ENCODE results near the gene SKI.
A peak's percentile ranks its signal among the peaks of the same experiment; 100 is the strongest.

Gene SKI

GRCh38 chr1:2188336-2188735 lies 39.8 kb upstream of the SKI start:
- Mint-ChIP-seq H3K27me3 (no peaks in the 10 kb centered on the region), H3K27ac (peak overlapping the region; percentile 35 to 96), H3K4me3 (peak overlapping the region in 1 of 2 donors; percentile 75), H3K36me3 (ENCODE audit: insufficient read depth) (peaks cover 31% of the 10 kb centered on the region), H3K9me3 (no peaks in the 10 kb centered on the region), H3K4me1 (ENCODE audit: low read depth in 2 of 2) (peaks cover 0 to 9% of the 10 kb centered on the region in 2 donors)
- no peak for ATAC-seq (replicated peaks)
- DNase-seq = no peak

GRCh38 chr1:2189459-2190425 lies 38.4 kb upstream of the SKI start:
- peak overlapping the region; percentile 96 to 98 for H3K27ac Mint-ChIP-seq
- H3K9me3 Mint-ChIP-seq = no peaks in the 10 kb centered on the region

GRCh38 chr1:2190491-2190976 lies 37.6 kb upstream of the SKI start:
- peaks cover 25% of the 10 kb centered on the region for H3K36me3 Mint-ChIP-seq (ENCODE audit: insufficient read depth)
- H3K27ac Mint-ChIP-seq = peak overlapping the region; percentile 86 to 88
- DNase-seq (no peak), ATAC-seq (replicated peaks) (no peak)
- H3K4me3 Mint-ChIP-seq = peak overlapping the region in 1 of 2 donors; percentile 73
- peaks cover 4 to 13% of the 10 kb centered on the region in 2 donors for H3K4me1 Mint-ChIP-seq (ENCODE audit: low read depth in 2 of 2)
- H3K27me3 Mint-ChIP-seq = no peaks in the 10 kb centered on the region
- no peaks in the 10 kb centered on the region for H3K9me3 Mint-ChIP-seq

More at GRCh38 chr1:2189459-2190425, 38.4 kb upstream of the SKI start:
- Mint-ChIP-seq H3K27me3 (no peaks in the 10 kb centered on the region), H3K4me1 (ENCODE audit: low read depth in 2 of 2) (peaks cover 4 to 13% of the 10 kb centered on the region in 2 donors), H3K4me3 (peak overlapping the region; percentile 68 to 75), H3K36me3 (ENCODE audit: insufficient read depth) (peaks cover 29% of the 10 kb centered on the region)
- peak; percentile 91 to 93 (median 91) for DNase-seq
- peak; percentile 87 for ATAC-seq (replicated peaks)

GRCh38 chr1:2192031-2192995 lies 35.8 kb upstream of the SKI start:
- Mint-ChIP-seq H3K27me3 (no peaks in the 10 kb centered on the region), H3K27ac (peak overlapping the region; percentile 38 to 46), H3K9me3 (no peaks in the 10 kb centered on the region), H3K4me1 (ENCODE audit: low read depth in 2 of 2) (peaks cover 4 to 13% of the 10 kb centered on the region in 2 donors), H3K4me3 (peak overlapping the region in 1 of 2 donors; percentile 9), H3K36me3 (ENCODE audit: insufficient read depth) (peaks cover 21% of the 10 kb centered on the region)
- no peak for DNase-seq
- no peak for ATAC-seq (replicated peaks)

GRCh38 chr1:2193514-2194281 lies 34.4 kb upstream of the SKI start:
- peaks cover 4 to 18% of the 10 kb centered on the region in 2 donors for H3K4me1 Mint-ChIP-seq (ENCODE audit: low read depth in 2 of 2)
- H3K27me3 Mint-ChIP-seq = no peaks in the 10 kb centered on the region
- H3K4me3 Mint-ChIP-seq = peak overlapping the region; percentile 80 to 81
- no peak for ATAC-seq (replicated peaks)
- H3K9me3 Mint-ChIP-seq = no peaks in the 10 kb centered on the region
- DNase-seq = no peak
- peak overlapping the region; percentile 71 to 80 for H3K27ac Mint-ChIP-seq
- peaks cover 18% of the 10 kb centered on the region for H3K36me3 Mint-ChIP-seq (ENCODE audit: insufficient read depth)

- H3K27ac Mint-ChIP-seq = peak within 1 kb of the TSS; percentile 95
- DNase-seq = no peak
- H3K4me3 Mint-ChIP-seq = peak within 1 kb of the TSS; percentile 83 to 86
- H3K36me3 Mint-ChIP-seq (ENCODE audit: insufficient read depth) = peaks cover 16% of the 10 kb centered on the region
- peak; percentile 56 for ATAC-seq (replicated peaks)
- peaks cover 6 to 21% of the 10 kb centered on the region in 2 donors for H3K4me1 Mint-ChIP-seq (ENCODE audit: low read depth in 2 of 2)
- H3K27me3 Mint-ChIP-seq = no peaks in the 10 kb centered on the region
- H3K9me3 Mint-ChIP-seq = no peaks in the 10 kb centered on the region
Measured at GRCh38 chr1:2194319-2194897, 33.7 kb upstream of the SKI start, which contains the start of gene FAAP20. FAAP20 (minus strand) TSS chr1:2194772; CDS start chr1:2194749, 23 bp downstream.

GRCh38 chr1:2194898-2195673 lies 33.0 kb upstream of the SKI start:
- Mint-ChIP-seq H3K27ac (peak overlapping the region; percentile 95), H3K27me3 (no peaks in the 10 kb centered on the region), H3K4me3 (peak overlapping the region; percentile 83 to 86), H3K4me1 (ENCODE audit: low read depth in 2 of 2) (peaks cover 11 to 27% of the 10 kb centered on the region in 2 donors), H3K9me3 (no peaks in the 10 kb centered on the region), H3K36me3 (ENCODE audit: insufficient read depth) (peaks cover 18% of the 10 kb centered on the region)
- ATAC-seq (replicated peaks) (peak; percentile 74), DNase-seq (peak; percentile 85 to 93 (median 87))

- Mint-ChIP-seq H3K4me1 (ENCODE audit: low read depth in 2 of 2) (peaks cover 11 to 28% of the 10 kb centered on the region in 2 donors), H3K36me3 (ENCODE audit: insufficient read depth) (peaks cover 19% of the 10 kb centered on the region), H3K9me3 (no peaks in the 10 kb centered on the region), H3K27me3 (no peaks in the 10 kb centered on the region), H3K4me3 (peak overlapping the region in 1 of 2 donors; percentile 86), H3K27ac (peak overlapping the region; percentile 95)
- DNase-seq (no peak), ATAC-seq (replicated peaks) (no peak)
Measured at GRCh38 chr1:2195785-2196184, 32.3 kb upstream of the SKI start.

GRCh38 chr1:2196901-2197638 lies 31.0 kb upstream of the SKI start:
- Mint-ChIP-seq H3K36me3 (ENCODE audit: insufficient read depth) (peaks cover 17% of the 10 kb centered on the region), H3K27ac (peak overlapping the region in 1 of 2 donors; percentile 81), H3K9me3 (no peaks in the 10 kb centered on the region), H3K27me3 (no peaks in the 10 kb centered on the region), H3K4me1 (ENCODE audit: low read depth in 2 of 2) (peaks cover 11 to 23% of the 10 kb centered on the region in 2 donors), H3K4me3 (no peak overlapping the region)
- ATAC-seq (replicated peaks) (no peak), DNase-seq (no peak)

GRCh38 chr1:2197707-2198165 lies 30.4 kb upstream of the SKI start:
- ATAC-seq (replicated peaks) (no peak), DNase-seq (no peak)
- Mint-ChIP-seq H3K36me3 (ENCODE audit: insufficient read depth) (peaks cover 16% of the 10 kb centered on the region), H3K4me1 (ENCODE audit: low read depth in 2 of 2) (peaks cover 11 to 23% of the 10 kb centered on the region in 2 donors), H3K9me3 (no peaks in the 10 kb centered on the region), H3K4me3 (no peak overlapping the region), H3K27ac (peak overlapping the region in 1 of 2 donors; percentile 94), H3K27me3 (no peaks in the 10 kb centered on the region)

GRCh38 chr1:2198571-2198970 lies 29.5 kb upstream of the SKI start:
- DNase-seq = no peak
- no peak for ATAC-seq (replicated peaks)
- peak overlapping the region; percentile 94 for H3K27ac Mint-ChIP-seq
- no peaks in the 10 kb centered on the region for H3K9me3 Mint-ChIP-seq
- H3K4me1 Mint-ChIP-seq (ENCODE audit: low read depth in 2 of 2) = peaks cover 11 to 26% of the 10 kb centered on the region in 2 donors
- peak overlapping the region; percentile 78 to 82 for H3K4me3 Mint-ChIP-seq
- H3K27me3 Mint-ChIP-seq = no peaks in the 10 kb centered on the region
- peaks cover 16% of the 10 kb centered on the region for H3K36me3 Mint-ChIP-seq (ENCODE audit: insufficient read depth)
